Esophagus squamous epithelium (tissue), 5 donors: Measurements from ENCODE around the gene GEMIN5. TPM values are rescaled to one million over a fixed set of nuclear protein-coding genes. Genes with fewer than 3 reads are reported as not detected.

Source experiments
- DNase-seq: peaks from one replicate; lab custom pipeline; 2025; lab: John Stamatoyannopoulos, UW
- H3K27ac ChIP-seq, 4 donors: fragments of 200-600 bp; sonication (generic); one replicate each; pipeline ENCODE4 v1.5.1; 2016 to 2019; ENCODE audit warnings: mild to moderate bottlenecking in 1 of 4
- H3K27me3 ChIP-seq, 4 donors: fragments of 200-600 bp; sonication (generic); 1 replicate in 3 of 4; 2 replicates in 1 of 4; pipeline versions ENCODE4 v1.5.1 to v1.6.0; 2017 to 2021; ENCODE audit warnings: antibody characterized with exemption in 1 of 4
- H3K36me3 ChIP-seq, 3 donors: fragments of 200-600 bp; sonication (generic); one replicate each; pipeline ENCODE4 v1.5.1; 2016 to 2019
- H3K4me1 ChIP-seq, 3 donors: fragments of 200-600 bp; sonication (generic); one replicate each; pipeline ENCODE4 v1.5.1; 2017 to 2019
- H3K4me3 ChIP-seq, 4 donors: fragments of 200-600 bp; sonication (generic); 1 replicate in 3 of 4; 2 replicates in 1 of 4; pipeline ENCODE4 v1.5.1; 2016 to 2019; ENCODE audit warnings: mild to moderate bottlenecking in 2 of 4, moderate library complexity in 1 of 4
- H3K9me3 ChIP-seq, 3 donors: fragments of 200-600 bp; sonication (generic); one replicate each; pipeline ENCODE4 v1.5.1; 2016 to 2019
- CTCF ChIP-seq, 6 experiments: fragments of 450-650 bp in 4 of 6; fragments of 200-600 bp in 2 of 6; sonication (generic) in 2 of 6; IDR thresholded peaks; one replicate each; pipeline ENCODE4 v1.5.1; 2016 to 2019; ENCODE audit warnings: antibody characterized with exemption in 6 of 6, mild to moderate bottlenecking in 4 of 6, moderate library complexity in 4 of 6
- POLR2A ChIP-seq, 4 donors: fragments of 450-650 bp; IDR thresholded peaks; one replicate each; pipeline ENCODE4 v1.6.1; 2017; ENCODE audit warnings: antibody characterized with exemption in 4 of 4, mild to moderate bottlenecking in 4 of 4, moderate library complexity in 3 of 4
- WGBS, 2 donors: methylation state at CpG; one replicate each; pipeline ENCODE4 v1.1.5; 2018; 5-methylcytosine and 5-hydroxymethylcytosine counted together
- intact Hi-C: fragments of 100-400 bp; cut with DNase I; formaldehyde crosslinking; loops from one replicate; pipeline ENCODE4 v1.15.0; 2022
- total RNA-seq, 4 donors: library from RNA; depleted of rRNA; stranded (reverse); fragments of >200 nt; gene quantifications; one replicate each; pipeline ENCODE4 v1.1.0, GENCODE V29; 2016
- donor health status: DM: yes; HTN: yes; CAD: no.

Gene GEMIN5
- total RNA-seq, 4 donors from 2014 or later = 10.1 to 18.1 (median 13.2) TPM

DNA sequence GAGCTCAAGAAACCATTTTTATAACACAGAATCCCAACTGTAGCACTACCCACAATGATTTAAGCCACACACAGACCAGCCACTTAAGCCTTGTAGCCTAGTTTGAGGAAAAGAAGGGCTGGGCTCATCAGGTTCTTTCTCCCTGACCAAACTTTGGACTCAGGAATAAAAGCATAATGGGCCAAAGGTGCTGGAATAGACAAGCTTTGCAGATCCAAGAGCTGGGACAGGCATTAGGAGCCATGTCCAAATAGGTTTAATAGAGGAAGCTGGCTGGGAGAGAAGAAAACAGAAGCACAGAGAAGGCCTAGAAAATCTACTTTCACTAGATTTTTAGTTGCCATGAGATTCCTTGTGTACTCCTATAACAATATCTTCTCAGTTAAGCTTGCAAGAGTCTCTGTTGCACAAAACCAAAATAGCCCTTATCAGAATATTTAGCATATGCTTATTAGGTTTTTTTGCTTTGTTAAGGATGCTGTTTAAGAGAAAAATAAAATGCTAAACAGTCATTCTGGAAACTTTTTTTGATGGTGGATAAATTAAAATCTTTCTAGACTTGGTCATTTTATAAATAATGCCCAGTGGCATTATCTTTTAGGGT lies 41.3 kb downstream of the GEMIN5 start:
- peaks cover 3 to 22% (median 5%) of the 10 kb centered on the region in 3 donors for H3K4me1 ChIP-seq
- intact Hi-C loops = no loop called here
- DNase-seq = no peak
- no peaks in the 10 kb centered on the region for H3K27me3 ChIP-seq
- peaks cover 0 to 100% (median 36%) of the 10 kb centered on the region in 3 donors for H3K36me3 ChIP-seq
- H3K9me3 ChIP-seq = no peaks in the 10 kb centered on the region
- no peak overlapping the region for H3K4me3 ChIP-seq
- H3K27ac ChIP-seq = no peak overlapping the region
- TF ChIP-seq CTCF (IDR thresholded peaks at IDR 0.05) (no peak), POLR2A (IDR thresholded peaks at IDR 0.05) (no peak)

DNA sequence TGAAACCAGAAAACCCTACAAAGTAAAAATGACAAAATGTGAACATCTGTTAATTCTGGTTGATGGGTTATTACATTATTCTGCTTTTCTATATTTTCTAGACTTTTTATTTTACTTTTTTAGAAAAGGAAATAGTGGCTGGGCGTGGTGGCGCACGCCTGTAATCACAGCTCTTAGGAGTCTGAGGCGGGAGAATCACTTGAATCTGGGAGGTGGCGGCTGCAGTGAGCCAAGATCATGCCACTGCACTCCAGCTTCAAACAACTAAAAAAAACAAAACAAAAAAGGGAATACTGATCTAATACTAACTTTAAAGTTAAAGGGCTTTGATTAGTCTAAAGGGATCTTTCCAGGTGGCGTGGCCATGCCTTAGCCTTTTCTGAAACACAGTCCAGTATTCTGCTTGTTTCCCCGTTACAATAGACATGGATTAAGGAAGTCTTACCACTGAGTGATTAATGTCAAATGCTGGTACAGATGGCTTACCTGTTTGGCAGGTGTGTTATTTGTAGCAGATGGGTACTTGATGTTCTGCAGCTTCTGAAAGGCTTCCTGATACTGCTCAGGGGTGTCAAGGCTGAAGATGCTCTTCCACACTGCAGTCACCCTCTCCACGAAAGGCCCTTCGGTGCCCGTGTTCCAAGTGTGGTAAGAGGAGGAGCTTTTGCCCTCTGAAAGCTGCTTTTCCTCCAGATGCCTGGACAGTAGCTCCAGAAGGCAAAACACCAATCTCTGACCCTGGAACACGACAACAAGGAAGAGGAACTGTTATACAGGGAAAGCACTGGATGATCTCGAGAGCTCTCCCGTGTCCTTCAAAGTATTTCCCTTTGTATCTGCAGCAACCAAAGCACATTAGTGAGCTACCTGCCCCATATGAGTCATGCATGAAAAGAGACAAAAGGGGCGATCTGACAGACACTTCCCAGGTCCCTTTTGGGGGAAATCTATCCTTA lies 42.1 kb downstream of the GEMIN5 start:
- WGBS, 2 donors = 45 to 74% methylated on average over 14 of the region's 14 CpGs
- peak overlapping the region in 1 of 4 donors; percentile 21 for H3K27ac ChIP-seq
- no peak for TF ChIP-seq CTCF (IDR thresholded peaks at IDR 0.05)
- TF ChIP-seq POLR2A (IDR thresholded peaks at IDR 0.05) = no peak
- peaks cover 3 to 22% (median 5%) of the 10 kb centered on the region in 3 donors for H3K4me1 ChIP-seq
- no peak for DNase-seq
- H3K36me3 ChIP-seq = peaks cover 5 to 100% (median 41%) of the 10 kb centered on the region in 3 donors
- no peaks in the 10 kb centered on the region for H3K9me3 ChIP-seq
- intact Hi-C loops = no loop called here
- H3K27me3 ChIP-seq = no peaks in the 10 kb centered on the region
- H3K4me3 ChIP-seq = no peak overlapping the region

GRCh38 chr5:154893381-154893780 lies 44.6 kb downstream of the GEMIN5 start:
- Histone ChIP-seq H3K9me3 (peaks cover 0 to 1% (median 0%) of the 10 kb centered on the region in 3 donors), H3K4me1 (peaks cover 3 to 22% (median 5%) of the 10 kb centered on the region in 3 donors), H3K4me3 (no peak overlapping the region), H3K36me3 (peaks cover 5 to 100% (median 55%) of the 10 kb centered on the region in 3 donors), H3K27ac (no peak overlapping the region), H3K27me3 (no peaks in the 10 kb centered on the region)
- WGBS, 2 donors = 84 to 90% methylated on average over 5 of the region's 5 CpGs
- no peak for TF ChIP-seq POLR2A (IDR thresholded peaks at IDR 0.05)
- no peak for TF ChIP-seq CTCF (IDR thresholded peaks at IDR 0.05)
- DNase-seq = no peak
- intact Hi-C loops = no loop called here

DNA sequence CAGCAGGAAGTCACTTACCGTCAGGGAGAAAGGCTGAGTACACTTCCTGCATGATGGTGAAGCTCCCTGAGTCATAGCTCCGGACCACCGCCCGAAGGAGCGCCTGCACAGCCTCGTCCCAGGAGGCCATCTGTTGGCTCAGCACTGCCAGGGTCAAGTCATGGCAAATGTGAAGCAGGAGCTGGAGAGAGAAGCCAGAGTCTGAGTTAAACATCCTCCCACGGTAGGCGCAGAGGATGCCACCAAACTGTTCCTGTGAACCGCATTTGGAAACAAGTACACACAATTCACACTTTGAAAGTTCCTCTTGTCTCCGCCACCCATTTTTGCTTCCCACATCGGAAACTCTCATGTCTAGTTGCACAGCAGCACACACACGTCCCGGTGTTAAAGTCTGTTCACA lies 45.6 kb downstream of the GEMIN5 start:
- Histone ChIP-seq H3K27me3 (no peaks in the 10 kb centered on the region), H3K9me3 (peaks cover 0 to 4% (median under 1%) of the 10 kb centered on the region in 3 donors), H3K4me1 (peaks cover 3 to 22% (median 5%) of the 10 kb centered on the region in 3 donors), H3K36me3 (peaks cover 14 to 100% (median 55%) of the 10 kb centered on the region in 3 donors), H3K27ac (no peak overlapping the region), H3K4me3 (no peak overlapping the region)
- TF ChIP-seq CTCF (IDR thresholded peaks at IDR 0.05) (no peak), POLR2A (IDR thresholded peaks at IDR 0.05) (no peak)
- no peak for DNase-seq
- 80 to 83% methylated on average over 10 to 12 of the region's 13 CpGs for WGBS, 2 donors
- intact Hi-C loops = no loop called here

DNA sequence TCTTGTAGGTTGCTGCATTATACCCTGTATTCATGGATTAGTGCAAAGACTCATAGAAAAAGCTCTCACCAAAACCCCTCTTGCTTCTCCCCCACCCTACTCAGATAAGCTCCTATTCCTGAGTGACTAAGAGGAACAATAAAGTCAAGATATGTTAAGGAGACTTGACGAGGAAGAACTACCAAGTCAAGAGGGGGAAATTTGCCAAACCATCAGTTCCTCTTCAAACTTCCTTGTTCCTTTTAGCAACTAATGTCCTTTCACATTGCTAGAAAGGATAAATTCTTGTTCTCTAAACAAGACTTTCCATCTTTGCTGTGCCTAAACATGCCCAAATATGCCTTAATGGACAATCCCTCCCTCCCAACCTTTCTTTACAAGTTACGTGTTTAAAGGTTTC lies 52.6 kb downstream of the GEMIN5 start:
- H3K9me3 ChIP-seq = peaks cover 10 to 37% (median 27%) of the 10 kb centered on the region in 3 donors
- H3K27ac ChIP-seq = no peak overlapping the region
- no peak overlapping the region for H3K4me3 ChIP-seq
- intact Hi-C loops = no loop called here
- no peak for DNase-seq
- H3K27me3 ChIP-seq = no peaks in the 10 kb centered on the region
- no peaks in the 10 kb centered on the region for H3K4me1 ChIP-seq
- no peak for TF ChIP-seq POLR2A (IDR thresholded peaks at IDR 0.05)
- no peak for TF ChIP-seq CTCF (IDR thresholded peaks at IDR 0.05)
- H3K36me3 ChIP-seq = peaks cover 23 to 66% (median 32%) of the 10 kb centered on the region in 3 donors
- WGBS, 2 donors = 58 to 66% methylated on average over 2 of the region's 2 CpGs
